NK-92 treated with Interleukin-12 subunit alpha and Interleukin-12 subunit beta, amount 100 ng/mL, for 24 hours (cell line): Measurements from ENCODE around the gene SSTR3.
"Not testable (repeated sequence)": the region's sequence is repeated elsewhere in the genome, so short reads cannot be mapped to it uniquely, and the experiment has no call there.

ENCODE experiments used
- DNase-seq: peaks from one replicate; lab custom pipeline; 2025; lab: John Stamatoyannopoulos, UW

Gene SSTR3

DNA sequence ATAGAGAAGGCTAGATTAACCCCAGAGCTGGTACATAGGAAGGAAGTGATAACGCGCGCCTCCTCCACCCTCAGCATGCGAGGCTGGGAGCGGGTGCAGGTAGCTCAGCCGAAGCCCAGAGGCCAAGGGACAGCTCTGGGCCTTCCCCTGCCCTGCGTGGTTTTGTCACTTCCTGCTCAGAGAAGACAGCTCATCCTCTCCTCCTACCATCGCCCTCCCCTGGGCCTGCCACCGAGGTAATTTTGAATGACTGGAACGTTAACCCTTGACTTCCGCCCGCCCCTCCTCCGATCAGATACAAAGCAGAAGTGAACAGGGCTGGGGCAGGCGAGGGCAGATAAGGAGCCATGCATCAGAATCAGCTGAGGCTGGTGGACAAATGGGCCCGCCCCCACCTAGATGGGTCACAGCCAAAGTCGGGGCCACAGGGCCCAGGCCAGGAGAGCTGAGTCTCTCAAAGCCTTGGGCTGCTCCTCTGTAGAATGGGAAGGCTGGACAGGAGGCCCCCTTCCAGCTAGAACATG is 30.2 kb upstream of the SSTR3 start:
- peak; percentile 93 for DNase-seq

GRCh38 chr22:37241351-37242142 is 29.3 kb upstream of the SSTR3 start:
- DNase-seq = peak; percentile 64

DNA sequence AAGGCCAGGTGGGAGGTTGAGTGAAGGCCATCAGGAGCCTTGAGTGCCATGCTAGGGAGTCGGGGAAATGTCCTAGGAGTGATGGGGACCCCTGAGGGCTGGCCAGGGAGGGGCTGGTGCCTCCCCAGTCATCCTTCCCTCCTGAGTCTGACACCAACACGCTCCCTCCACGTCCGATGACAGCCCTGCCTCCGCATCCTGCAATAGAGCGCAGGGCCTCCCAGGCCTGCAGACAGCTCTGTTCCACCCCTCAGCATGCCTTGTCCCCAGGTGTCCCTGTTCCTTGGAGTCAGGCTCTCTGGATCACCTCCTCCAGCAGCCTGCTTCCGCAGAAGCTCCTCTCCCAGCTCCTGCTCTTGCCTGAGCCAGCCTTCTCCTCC is 28.7 kb upstream of the SSTR3 start:
- no peak for DNase-seq

DNA sequence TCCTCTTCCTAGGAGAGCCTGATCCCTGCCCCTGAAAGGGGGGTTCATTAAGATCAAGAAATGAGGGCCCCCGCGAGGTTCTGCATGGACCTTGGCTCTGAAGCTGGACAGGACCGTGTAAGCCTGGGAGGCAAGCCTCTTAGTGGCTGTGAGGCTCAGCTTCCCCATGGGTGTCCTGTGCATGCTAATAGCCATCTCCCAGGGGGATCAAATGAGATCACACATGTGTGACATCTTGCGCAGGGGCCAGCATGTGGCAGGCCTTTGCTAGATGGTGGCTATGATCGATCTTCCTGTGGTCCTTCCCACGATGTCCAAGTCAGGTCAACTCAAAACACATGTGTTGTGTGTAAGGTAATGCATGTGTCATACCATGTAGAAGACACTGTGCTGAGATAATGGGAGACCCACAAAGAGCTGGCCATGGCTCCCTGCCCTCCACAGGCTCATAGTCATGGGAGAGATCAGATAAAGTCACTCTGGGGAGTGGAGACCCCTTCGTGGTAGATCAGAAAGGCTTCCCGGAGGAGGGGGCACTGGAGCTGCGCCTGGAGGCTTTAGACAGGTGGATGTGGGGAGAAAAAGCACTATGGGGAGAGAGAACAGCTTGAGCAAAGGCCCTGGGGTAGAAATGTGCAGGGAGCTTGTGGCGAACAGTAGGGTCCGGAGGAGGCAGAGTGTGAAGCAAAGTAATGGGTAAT is 28.1 kb upstream of the SSTR3 start:
- DNase-seq = no peak

GRCh38 chr22:37239336-37240239 is 27.3 kb upstream of the SSTR3 start:
- DNase-seq = no peak

- DNase-seq = no peak
These were observed 25.3 kb upstream of the SSTR3 start for GRCh38 chr22:37237371-37238268.

GRCh38 chr22:37235897-37236607 is 23.8 kb upstream of the SSTR3 start:
- no peak for DNase-seq

DNA sequence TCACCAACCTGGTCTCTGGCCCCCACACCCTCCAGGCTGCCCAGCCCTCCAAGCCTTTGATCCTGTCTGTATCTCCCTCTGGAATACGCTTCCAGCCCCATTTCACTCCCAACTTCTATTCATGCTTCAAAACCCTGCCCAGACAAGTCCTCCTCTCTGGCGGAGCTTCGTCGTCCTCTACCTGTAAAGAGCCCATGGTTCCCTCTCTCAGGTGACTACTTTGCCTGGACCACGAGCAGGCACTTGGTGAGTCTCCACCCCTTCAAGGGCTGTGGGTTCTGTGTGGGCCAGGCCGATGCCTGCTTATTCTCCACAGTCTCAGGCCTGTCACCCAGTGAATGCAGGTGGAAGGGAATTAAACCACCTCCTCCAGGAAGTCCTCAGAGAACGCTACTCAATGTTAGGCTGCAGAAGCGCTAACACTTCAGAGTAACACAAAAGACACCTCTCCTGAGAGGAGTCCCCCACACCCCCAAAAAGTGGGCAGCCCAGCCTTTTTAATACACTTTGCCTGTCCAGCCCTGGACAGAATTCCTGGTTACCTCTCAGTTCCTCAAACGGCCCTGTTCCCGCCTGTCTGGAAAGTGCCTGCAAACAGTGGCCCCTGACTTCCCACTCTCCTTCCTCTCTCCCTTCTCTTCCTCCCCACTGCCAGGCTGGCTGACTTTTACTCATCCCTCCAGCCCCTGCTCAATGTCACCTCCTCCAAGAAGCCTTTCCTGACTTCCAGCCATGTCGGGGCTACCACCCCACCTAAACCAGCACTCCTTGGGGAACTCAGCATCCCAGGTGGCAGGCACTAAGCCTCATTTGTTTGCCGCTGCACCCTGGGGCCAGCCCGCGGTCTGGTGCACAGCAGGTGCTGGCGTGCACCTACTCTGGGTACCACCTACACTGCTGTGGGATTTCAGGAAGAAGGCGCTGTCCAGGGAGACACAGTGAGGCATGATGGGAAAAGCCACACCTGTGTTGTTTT is 22.7 kb upstream of the SSTR3 start:
- no peak for DNase-seq

GRCh38 chr22:37233751-37234631 is 21.7 kb upstream of the SSTR3 start:
- no peak for DNase-seq

- not testable (repeated sequence) for DNase-seq
These were observed 21.1 kb upstream of the SSTR3 start for GRCh38 chr22:37233371-37233750.

- no peak for DNase-seq
These were observed 20.1 kb upstream of the SSTR3 start for GRCh38 chr22:37232140-37232998.

- DNase-seq = no peak
These were observed 19.3 kb upstream of the SSTR3 start for GRCh38 chr22:37231406-37232139.

GRCh38 chr22:37230673-37231405 is 18.6 kb upstream of the SSTR3 start:
- DNase-seq = peak; percentile 54

GRCh38 chr22:37229805-37230672 is 17.8 kb upstream of the SSTR3 start:
- peak; percentile 85 for DNase-seq
